ENCODE data around the gene MPIG6B.

DNA sequence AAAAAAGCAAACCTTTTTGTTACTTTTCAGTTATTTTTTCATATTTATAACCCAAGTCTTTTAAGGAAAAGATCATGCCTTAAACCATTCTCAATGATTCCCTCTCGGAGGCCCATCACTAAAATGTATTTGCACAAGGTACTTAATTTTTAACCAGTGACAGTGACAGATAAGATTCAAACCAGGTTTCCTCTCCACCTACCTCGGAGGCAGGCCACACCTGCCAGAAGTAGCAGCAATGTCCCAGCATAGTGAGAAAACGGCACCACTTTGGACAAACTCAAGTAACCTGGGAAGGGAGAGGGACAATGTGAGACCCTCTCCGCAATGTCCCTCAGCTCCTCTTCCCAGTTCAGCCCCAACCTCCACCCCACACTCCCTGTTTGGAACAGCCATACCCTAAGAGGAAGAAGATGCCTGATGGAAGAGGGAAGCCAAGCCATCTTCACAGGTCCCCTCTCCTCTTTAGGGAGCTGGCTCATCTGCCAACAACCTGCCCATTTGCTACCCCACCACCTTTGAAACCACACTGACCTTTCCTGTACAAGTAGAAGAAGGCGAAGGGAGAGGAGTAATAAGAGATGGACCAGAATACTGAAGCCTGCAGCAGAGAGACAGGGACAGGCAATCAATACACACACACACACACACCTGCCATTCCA, 22.3 kb upstream of the MPIG6B start:
- TF ChIP-seq CTCF (IDR thresholded peaks at IDR 0.05): no peak
- TF ChIP-seq POLR2A (IDR thresholded peaks at IDR 0.05): no peak
